GM21576 (cell line): ENCODE measurements around the gene EPB41L5.
A peak's percentile ranks its signal among the peaks of the same experiment; 100 is the strongest.

Experiments used
- ATAC-seq: cut with Tn5 transposase; IDR thresholded peaks from one replicate; pipeline ENCODE4 v1.9.1; 2021; ENCODE audit warnings: mild to moderate bottlenecking, moderate library complexity; ENCODE audit not compliant: unreplicated experiment

EPB41L5 gene

DNA sequence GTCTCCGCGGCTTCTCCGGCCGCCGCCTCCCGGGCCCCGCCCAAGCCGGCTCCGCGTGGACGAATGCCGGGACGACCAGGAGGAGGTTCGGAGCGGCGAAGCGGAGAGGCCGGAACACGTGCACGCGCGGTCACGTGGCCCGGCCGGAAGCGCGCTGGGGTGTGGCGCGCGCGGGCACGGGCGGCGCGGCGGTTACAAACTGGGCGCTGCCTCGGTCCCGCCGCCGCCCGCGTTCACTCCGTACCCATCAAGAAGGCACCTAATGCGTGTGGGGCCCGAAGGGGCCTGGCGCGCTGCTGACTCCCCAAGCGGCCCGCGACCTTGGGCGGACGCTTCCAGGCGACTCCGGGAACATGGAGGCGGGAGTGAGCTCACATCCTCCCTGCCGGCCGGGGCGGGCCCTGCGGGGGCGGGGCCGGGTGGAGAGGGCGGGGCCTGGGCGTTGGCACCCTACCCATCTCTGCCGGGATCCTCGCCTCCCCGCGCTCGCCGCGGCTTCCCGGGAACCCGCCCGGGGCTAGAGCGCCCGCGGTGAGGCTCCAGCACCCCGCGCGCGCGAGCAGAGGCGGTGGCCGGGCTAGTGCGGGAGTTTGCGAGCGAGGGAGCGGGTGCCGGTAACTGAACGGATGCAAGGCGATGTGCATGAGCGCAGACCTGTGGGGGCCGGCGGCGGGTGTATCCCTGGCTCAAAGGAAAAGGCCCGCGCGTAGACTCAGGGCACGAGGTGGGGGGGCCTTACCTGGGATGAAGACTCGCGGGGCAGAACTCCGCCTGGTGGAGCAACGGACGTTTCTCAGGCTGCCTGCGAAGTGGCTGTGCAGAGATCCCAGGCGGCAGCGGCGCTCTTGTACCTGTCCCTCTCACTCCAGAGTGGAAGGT lies 210.4 kb downstream of the EPB41L5 start, which contains the start of gene TMEM185B:
Gene TMEM185B (minus strand): TSS at position 367 of the 879 bp plus-strand sequence. CDS start 424 bp downstream, outside the sequence.
- ATAC-seq = peak; percentile 83

GRCh38 chr2:120224256-120224655 lies 211.4 kb downstream of the EPB41L5 start:
- ATAC-seq = no peak

- ATAC-seq = no peak
Measured at GRCh38 chr2:120224735-120225548, 212.1 kb downstream of the EPB41L5 start.

- ATAC-seq = no peak
Measured at GRCh38 chr2:120225549-120226065, 212.7 kb downstream of the EPB41L5 start.

DNA sequence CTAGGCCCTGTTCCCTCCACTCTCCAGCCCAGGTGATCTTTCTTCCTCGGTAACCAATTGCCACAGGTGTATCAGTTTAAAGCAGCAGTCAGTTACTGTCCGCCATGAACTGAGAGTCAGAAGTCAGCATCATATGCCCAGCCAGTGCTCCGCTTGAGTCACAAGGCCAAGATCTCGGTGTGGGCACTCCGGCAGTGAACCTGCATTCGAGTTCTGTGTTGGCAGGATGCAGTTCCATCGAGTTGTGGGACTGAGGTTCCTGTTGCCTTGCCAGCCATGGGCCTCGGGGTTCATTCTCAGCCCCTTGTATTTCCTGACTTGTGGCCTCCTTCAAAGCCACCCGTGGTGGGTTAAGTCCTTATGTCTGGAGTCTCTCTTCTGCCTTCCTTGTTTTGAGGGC lies 213.4 kb downstream of the EPB41L5 start:
- ATAC-seq = no peak

DNA sequence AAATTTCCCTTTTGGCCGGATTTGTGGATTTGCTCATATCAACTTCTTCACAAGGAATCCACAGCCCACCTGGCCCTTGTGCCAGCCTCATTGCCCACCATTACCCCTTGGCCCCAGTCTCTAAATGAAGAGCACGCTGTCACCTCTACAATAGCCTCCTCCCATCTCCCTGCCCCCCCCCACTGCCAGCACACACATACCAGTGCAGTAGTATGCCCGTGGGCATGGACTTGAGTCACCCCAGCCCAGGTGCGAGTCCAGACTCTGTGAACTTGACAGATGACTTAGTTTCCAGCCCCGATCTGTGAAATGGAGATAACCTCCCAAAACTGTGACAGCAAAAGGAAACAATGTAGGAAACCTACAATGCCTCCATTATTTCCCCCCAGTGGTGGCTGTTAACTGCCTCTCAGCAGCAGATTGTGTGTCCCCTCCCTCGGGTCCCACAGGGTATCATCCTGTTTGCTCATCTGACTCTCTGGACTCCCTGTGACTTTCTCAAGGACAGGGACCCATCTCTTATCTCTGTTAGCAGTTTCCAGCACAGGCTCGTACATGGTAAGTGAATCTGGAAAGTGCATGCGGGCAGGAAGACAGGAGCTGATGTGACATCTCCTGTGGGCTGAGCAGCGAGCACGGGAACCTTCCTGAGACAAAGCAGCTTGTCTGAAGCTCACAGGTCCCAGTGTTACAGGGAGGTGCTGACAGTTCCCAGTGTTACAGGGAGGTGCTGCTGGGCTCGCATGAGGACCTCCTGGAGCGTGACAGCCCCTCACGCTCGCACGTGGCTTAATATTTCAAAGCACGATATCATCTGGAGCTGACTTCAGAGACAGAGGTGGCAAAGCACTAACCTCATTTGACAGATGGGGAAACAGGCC lies 214.5 kb downstream of the EPB41L5 start:
- ATAC-seq = no peak

DNA sequence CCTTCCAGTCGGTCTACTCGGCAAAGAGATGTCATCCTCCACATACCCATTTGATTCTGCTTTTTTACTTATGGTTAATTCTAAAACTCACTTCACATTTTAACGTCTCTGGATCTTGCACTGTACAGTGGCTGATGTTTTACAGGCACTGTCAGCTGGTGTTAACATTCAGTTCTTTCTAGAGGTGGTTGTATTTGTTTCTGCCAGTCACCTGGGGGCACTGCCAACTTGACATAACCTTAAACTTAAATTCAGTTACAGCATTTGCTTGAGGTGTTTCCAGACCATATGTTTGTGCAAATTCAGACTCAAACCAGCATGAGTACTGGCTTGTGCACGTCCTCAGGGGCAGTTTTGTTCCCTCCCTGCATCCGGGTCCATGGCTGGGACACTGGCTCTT lies 215.6 kb downstream of the EPB41L5 start:
- no peak for ATAC-seq
